ENCODE results near the gene SPAG16.

Gene SPAG16

DNA sequence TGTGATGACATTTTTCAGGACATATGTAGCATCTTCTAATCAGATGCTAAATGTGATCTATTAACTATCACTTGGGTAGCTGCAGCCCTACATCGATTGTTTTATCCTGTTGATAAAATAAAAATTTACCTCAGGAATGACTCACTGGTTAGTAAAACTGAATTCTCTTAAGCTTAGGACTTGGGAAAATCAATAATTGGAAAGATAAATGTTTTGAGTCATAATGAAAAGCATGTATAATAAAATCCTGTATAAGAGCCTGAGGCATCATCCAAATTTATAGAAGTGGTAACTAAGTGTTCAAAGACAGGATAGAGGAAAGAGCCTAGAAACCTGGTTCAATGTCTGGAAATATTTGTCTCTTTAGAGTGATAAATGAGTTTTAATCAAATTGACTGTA is 958.5 kb downstream of the SPAG16 start:
- H3K4me3 ChIP-seq (replicated peaks; ENCODE audit: insufficient read depth, low read length), result no peak overlapping the region
- TF ChIP-seq, protein P1, sequence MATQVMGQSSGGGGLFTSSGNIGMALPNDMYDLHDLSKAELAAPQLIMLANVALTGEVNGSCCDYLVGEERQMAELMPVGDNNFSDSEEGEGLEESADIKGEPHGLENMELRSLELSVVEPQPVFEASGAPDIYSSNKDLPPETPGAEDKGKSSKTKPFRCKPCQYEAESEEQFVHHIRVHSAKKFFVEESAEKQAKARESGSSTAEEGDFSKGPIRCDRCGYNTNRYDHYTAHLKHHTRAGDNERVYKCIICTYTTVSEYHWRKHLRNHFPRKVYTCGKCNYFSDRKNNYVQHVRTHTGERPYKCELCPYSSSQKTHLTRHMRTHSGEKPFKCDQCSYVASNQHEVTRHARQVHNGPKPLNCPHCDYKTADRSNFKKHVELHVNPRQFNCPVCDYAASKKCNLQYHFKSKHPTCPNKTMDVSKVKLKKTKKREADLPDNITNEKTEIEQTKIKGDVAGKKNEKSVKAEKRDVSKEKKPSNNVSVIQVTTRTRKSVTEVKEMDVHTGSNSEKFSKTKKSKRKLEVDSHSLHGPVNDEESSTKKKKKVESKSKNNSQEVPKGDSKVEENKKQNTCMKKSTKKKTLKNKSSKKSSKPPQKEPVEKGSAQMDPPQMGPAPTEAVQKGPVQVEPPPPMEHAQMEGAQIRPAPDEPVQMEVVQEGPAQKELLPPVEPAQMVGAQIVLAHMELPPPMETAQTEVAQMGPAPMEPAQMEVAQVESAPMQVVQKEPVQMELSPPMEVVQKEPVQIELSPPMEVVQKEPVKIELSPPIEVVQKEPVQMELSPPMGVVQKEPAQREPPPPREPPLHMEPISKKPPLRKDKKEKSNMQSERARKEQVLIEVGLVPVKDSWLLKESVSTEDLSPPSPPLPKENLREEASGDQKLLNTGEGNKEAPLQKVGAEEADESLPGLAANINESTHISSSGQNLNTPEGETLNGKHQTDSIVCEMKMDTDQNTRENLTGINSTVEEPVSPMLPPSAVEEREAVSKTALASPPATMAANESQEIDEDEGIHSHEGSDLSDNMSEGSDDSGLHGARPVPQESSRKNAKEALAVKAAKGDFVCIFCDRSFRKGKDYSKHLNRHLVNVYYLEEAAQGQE (IDR thresholded peaks at IDR 0.05; ENCODE audit: insufficient replicate concordance, low read depth), result no peak
- TF ChIP-seq POLR2AphosphoS5 (IDR thresholded peaks at IDR 0.05; ENCODE audit: low read depth) (no peak), GABPA (IDR thresholded peaks at IDR 0.05; ENCODE audit: low read depth) (no peak), SPI1 (IDR thresholded peaks at IDR 0.05; ENCODE audit: borderline replicate concordance, low read depth) (no peak)
- TF ChIP-seq, protein P2, sequence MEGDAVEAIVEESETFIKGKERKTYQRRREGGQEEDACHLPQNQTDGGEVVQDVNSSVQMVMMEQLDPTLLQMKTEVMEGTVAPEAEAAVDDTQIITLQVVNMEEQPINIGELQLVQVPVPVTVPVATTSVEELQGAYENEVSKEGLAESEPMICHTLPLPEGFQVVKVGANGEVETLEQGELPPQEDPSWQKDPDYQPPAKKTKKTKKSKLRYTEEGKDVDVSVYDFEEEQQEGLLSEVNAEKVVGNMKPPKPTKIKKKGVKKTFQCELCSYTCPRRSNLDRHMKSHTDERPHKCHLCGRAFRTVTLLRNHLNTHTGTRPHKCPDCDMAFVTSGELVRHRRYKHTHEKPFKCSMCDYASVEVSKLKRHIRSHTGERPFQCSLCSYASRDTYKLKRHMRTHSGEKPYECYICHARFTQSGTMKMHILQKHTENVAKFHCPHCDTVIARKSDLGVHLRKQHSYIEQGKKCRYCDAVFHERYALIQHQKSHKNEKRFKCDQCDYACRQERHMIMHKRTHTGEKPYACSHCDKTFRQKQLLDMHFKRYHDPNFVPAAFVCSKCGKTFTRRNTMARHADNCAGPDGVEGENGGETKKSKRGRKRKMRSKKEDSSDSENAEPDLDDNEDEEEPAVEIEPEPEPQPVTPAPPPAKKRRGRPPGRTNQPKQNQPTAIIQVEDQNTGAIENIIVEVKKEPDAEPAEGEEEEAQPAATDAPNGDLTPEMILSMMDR (IDR thresholded peaks at IDR 0.05; ENCODE audit: insufficient read depth, low read length), result no peak
- no peak overlapping the region for H3K27ac ChIP-seq (replicated peaks)
- no peaks in the 10 kb centered on the region for H3K27me3 ChIP-seq (ENCODE audit: insufficient read depth, poor library complexity, severe bottlenecking)
- DNase-seq (ENCODE audit: low read depth in 1 of 2, low spot score in 1 of 2), result no peak

DNA sequence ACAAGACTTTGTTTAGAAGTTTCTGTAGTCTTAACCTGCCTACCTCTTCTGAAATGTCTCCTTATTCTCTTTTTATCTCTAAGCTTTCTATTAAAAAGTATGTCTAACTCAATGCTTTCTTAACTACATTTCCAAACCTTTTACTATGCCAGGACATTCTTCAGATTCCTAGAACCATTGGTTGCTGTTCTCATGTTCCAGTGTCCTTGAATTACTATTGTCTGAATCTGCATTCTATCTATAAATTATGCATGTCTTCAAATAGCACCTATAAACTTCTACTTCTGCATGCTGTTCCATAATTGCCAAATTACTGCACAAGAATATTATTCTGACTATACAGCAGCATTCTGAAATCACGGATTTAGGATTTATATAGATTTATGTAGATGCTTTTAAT is 960.6 kb downstream of the SPAG16 start:
- DNase-seq (ENCODE audit: low read depth in 1 of 2, low spot score in 1 of 2), result no peak
- TF ChIP-seq SPI1 (IDR thresholded peaks at IDR 0.05; ENCODE audit: borderline replicate concordance, low read depth) (no peak), GABPA (IDR thresholded peaks at IDR 0.05; ENCODE audit: low read depth) (no peak), POLR2AphosphoS5 (IDR thresholded peaks at IDR 0.05; ENCODE audit: low read depth) (no peak)
- TF ChIP-seq, protein P2 (IDR thresholded peaks at IDR 0.05; ENCODE audit: insufficient read depth, low read length), result no peak
- TF ChIP-seq, protein P1 (IDR thresholded peaks at IDR 0.05; ENCODE audit: insufficient replicate concordance, low read depth), result no peak
- H3K27ac ChIP-seq (replicated peaks), result no peak overlapping the region
- no peak overlapping the region for H3K4me3 ChIP-seq (replicated peaks; ENCODE audit: insufficient read depth, low read length)
- H3K27me3 ChIP-seq (ENCODE audit: insufficient read depth, poor library complexity, severe bottlenecking), result no peaks in the 10 kb centered on the region

DNA sequence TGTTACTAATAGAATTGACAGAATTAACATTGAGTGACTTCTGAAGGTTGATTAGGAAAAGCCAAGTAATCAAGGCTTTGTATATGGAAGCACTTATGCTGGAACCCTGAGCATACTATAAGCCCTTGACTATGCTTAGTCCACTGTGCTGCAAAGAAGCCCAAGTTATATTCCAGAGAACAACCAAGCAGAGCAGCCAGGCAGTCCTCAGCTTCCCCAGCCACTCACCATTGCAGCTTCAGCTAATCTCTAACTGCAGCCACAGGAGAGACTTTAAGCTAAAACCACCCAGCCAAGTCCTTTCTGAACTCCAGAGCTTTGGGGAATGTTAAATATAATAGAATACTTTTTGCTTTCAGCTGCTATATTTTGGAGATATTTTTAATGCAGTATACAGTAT is 962.2 kb downstream of the SPAG16 start:
- Histone ChIP-seq H3K4me3 (replicated peaks; ENCODE audit: insufficient read depth, low read length) (no peak overlapping the region), H3K27me3 (ENCODE audit: insufficient read depth, poor library complexity, severe bottlenecking) (no peaks in the 10 kb centered on the region), H3K27ac (replicated peaks) (no peak overlapping the region)
- TF ChIP-seq, protein P2 (IDR thresholded peaks at IDR 0.05; ENCODE audit: insufficient read depth, low read length), result no peak
- DNase-seq (ENCODE audit: low read depth in 1 of 2, low spot score in 1 of 2), result no peak

DNA sequence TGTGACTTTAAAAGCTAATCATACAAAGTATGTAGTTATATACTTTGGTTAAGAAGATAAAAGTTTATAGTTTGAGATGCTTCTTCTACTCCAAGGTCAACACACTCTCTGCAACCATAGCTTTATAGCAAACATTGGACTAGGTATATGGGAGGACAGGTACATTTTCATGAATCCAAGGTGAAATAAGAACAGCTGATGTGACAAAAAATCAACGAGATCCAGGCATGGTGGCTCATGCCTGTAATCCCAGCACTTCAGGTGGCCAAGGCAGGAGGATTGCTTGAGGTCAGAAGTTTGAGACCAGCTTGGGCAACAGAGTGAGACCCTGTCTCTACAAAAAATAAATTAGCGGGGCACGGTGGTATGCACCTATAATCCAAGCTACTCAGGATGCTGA is 963.3 kb downstream of the SPAG16 start:
- Histone ChIP-seq H3K27me3 (ENCODE audit: insufficient read depth, poor library complexity, severe bottlenecking) (no peaks in the 10 kb centered on the region), H3K27ac (replicated peaks) (no peak overlapping the region), H3K4me3 (replicated peaks; ENCODE audit: insufficient read depth, low read length) (no peak overlapping the region)
- DNase-seq (ENCODE audit: low read depth in 1 of 2, low spot score in 1 of 2), result no peak
- TF ChIP-seq POLR2AphosphoS5 (IDR thresholded peaks at IDR 0.05; ENCODE audit: low read depth) (no peak), GABPA (IDR thresholded peaks at IDR 0.05; ENCODE audit: low read depth) (no peak), SPI1 (IDR thresholded peaks at IDR 0.05; ENCODE audit: borderline replicate concordance, low read depth) (no peak)
- TF ChIP-seq, protein P1 (IDR thresholded peaks at IDR 0.05; ENCODE audit: insufficient replicate concordance, low read depth), result no peak
- TF ChIP-seq, protein P2 (IDR thresholded peaks at IDR 0.05; ENCODE audit: insufficient read depth, low read length), result no peak

Measured in HL-60 (cell line).